Measurements from ENCODE around the gene MGST3. TPM values are rescaled to one million over a fixed set of nuclear protein-coding genes. Genes with fewer than 3 reads are reported as not detected.
"Not testable (repeated sequence)": the region's sequence is repeated elsewhere in the genome, so short reads cannot be mapped to it uniquely, and the experiment has no call there.

The MGST3 gene
- total RNA-seq, 4 donors from 2014 or later, result 202 to 257 (median 232) TPM

GRCh38 chr1:165648919-165649572 lies 18.0 kb downstream of the MGST3 start:
- Histone ChIP-seq H3K27me3 (no peaks in the 10 kb centered on the region), H3K36me3 (peaks cover 14 to 42% (median 38%) of the 10 kb centered on the region in 4 donors), H3K4me3 (no peak overlapping the region), H3K4me1 (peaks cover 15 to 50% (median 34%) of the 10 kb centered on the region in 4 donors), H3K27ac (replicated peaks in 1 of 4) (no peak overlapping the region), H3K9me3 (no peaks in the 10 kb centered on the region)
- WGBS, result 82% methylated on average over 7 of the region's 7 CpGs
- no peak for DNase-seq (ENCODE audit: extremely low spot score)
- TF ChIP-seq POLR2AphosphoS5 (IDR thresholded peaks at IDR 0.05) (no peak), EP300 (IDR thresholded peaks at IDR 0.05) (no peak), CTCF (IDR thresholded peaks at IDR 0.05) (no peak), POLR2A (IDR thresholded peaks at IDR 0.05; ENCODE audit: low read depth) (no peak)
- intact Hi-C loops (cut with DNase I), result no loop called here

GRCh38 chr1:165650981-165651625 lies 20.1 kb downstream of the MGST3 start:
- H3K4me1 ChIP-seq, result peaks cover 9 to 40% (median 27%) of the 10 kb centered on the region in 4 donors
- peaks cover 17 to 63% (median 57%) of the 10 kb centered on the region in 4 donors for H3K36me3 ChIP-seq
- 93% methylated on average over 9 of the region's 9 CpGs for WGBS
- H3K9me3 ChIP-seq, result no peaks in the 10 kb centered on the region
- H3K4me3 ChIP-seq, result no peak overlapping the region
- H3K27ac ChIP-seq (replicated peaks in 1 of 4), result no peak overlapping the region
- no peak for TF ChIP-seq POLR2A (IDR thresholded peaks at IDR 0.05; ENCODE audit: low read depth)
- no peak for TF ChIP-seq EP300 (IDR thresholded peaks at IDR 0.05)
- no peak for TF ChIP-seq POLR2AphosphoS5 (IDR thresholded peaks at IDR 0.05)
- TF ChIP-seq CTCF (IDR thresholded peaks at IDR 0.05), result no peak
- no peak for DNase-seq (ENCODE audit: extremely low spot score)
- intact Hi-C loops (cut with DNase I), result no loop called here
- H3K27me3 ChIP-seq, result no peaks in the 10 kb centered on the region

- H3K4me3 ChIP-seq; DNase-seq (ENCODE audit: extremely low spot score); intact Hi-C loops (cut with DNase I); H3K9me3 ChIP-seq; H3K4me1 ChIP-seq; H3K27me3 ChIP-seq; H3K27ac ChIP-seq (replicated peaks in 1 of 4): not testable (repeated sequence)
- whole genome bisulfite sequencing, result 99% methylated on average over 9 of the region's 9 CpGs
- peaks cover 41 to 93% (median 76%) of the 10 kb centered on the region in 4 donors for H3K36me3 ChIP-seq
These were observed 27.9 kb downstream of the MGST3 start for GRCh38 chr1:165658766-165659580.

- WGBS, result 42% methylated on average over 3 of the region's 3 CpGs
- H3K4me3 ChIP-seq, result no peak overlapping the region
- DNase-seq (ENCODE audit: extremely low spot score), result no peak
- H3K4me1 ChIP-seq, result no peaks in the 10 kb centered on the region
- H3K27me3 ChIP-seq, result no peaks in the 10 kb centered on the region
- H3K9me3 ChIP-seq, result no peaks in the 10 kb centered on the region
- peaks cover 39 to 93% (median 77%) of the 10 kb centered on the region in 4 donors for H3K36me3 ChIP-seq
- intact Hi-C loops (cut with DNase I), result no loop called here
- H3K27ac ChIP-seq (replicated peaks in 1 of 4), result peak overlapping the region in 1 of 4 donors; percentile 3
- TF ChIP-seq POLR2A (IDR thresholded peaks at IDR 0.05; ENCODE audit: low read depth), result no peak
- no peak for TF ChIP-seq POLR2AphosphoS5 (IDR thresholded peaks at IDR 0.05)
- TF ChIP-seq CTCF (IDR thresholded peaks at IDR 0.05), result no peak
- no peak for TF ChIP-seq EP300 (IDR thresholded peaks at IDR 0.05)
These were observed 28.5 kb downstream of the MGST3 start for GRCh38 chr1:165659581-165659895.

GRCh38 chr1:165661703-165662102 lies 30.7 kb downstream of the MGST3 start:
- peaks cover 0 to 6% (median 0%) of the 10 kb centered on the region in 4 donors for H3K4me1 ChIP-seq
- WGBS, result 97% methylated on average over 2 of the region's 2 CpGs
- no peak for TF ChIP-seq POLR2AphosphoS5 (IDR thresholded peaks at IDR 0.05)
- TF ChIP-seq POLR2A (IDR thresholded peaks at IDR 0.05; ENCODE audit: low read depth), result no peak
- no peak for TF ChIP-seq EP300 (IDR thresholded peaks at IDR 0.05)
- no peak for TF ChIP-seq CTCF (IDR thresholded peaks at IDR 0.05)
- H3K27ac ChIP-seq (replicated peaks in 1 of 4), result no peak overlapping the region
- intact Hi-C loops (cut with DNase I), result no loop called here
- no peak for DNase-seq (ENCODE audit: extremely low spot score)
- no peaks in the 10 kb centered on the region for H3K9me3 ChIP-seq
- no peaks in the 10 kb centered on the region for H3K27me3 ChIP-seq
- peaks cover 39 to 89% (median 63%) of the 10 kb centered on the region in 4 donors for H3K36me3 ChIP-seq
- no peak overlapping the region for H3K4me3 ChIP-seq
